Measurements from ENCODE around the gene AKR1C8.
"Not testable (repeated sequence)": the region's sequence is repeated elsewhere in the genome, so short reads cannot be mapped to it uniquely, and the experiment has no call there.

Gene AKR1C8

DNA sequence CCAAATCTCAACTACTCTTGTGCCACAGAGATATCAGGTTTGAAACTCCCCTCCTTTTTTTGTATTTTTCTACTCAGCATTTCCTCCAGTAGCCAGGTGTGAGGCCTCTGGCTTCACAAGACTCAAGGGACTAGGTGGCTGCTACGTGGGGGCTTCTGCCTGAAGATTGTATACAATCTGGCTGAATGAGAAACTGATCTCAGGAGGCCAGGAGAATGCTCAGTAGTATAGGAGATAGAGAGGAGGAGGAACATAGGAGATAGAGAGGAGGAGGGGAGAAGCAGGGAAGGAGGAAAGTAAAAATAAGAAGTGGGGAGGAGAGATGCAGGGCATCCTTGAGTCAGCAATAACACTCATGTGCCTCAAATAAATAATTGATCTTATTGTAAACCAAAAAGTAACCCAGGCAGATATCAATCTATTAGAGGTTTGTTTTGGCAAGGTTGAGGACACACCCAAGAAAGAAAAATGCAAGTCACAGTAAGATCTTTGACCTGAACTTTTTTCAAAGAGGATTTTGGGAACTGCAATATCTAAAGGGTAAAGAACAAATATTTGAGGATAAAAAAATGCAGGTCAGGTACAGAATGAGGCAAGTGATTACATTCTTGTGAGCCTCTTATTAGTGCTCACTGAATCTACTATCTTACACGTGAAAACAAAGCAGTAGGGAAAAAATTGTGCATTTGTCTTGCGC, 36.8 kb downstream of the AKR1C8 start:
- no peak for TF ChIP-seq CTCF (IDR thresholded peaks at IDR 0.05; ENCODE audit: low read depth, low read length)

GRCh38 chr10:5147255-5147980, 37.5 kb downstream of the AKR1C8 start:
- DNase-seq (ENCODE audit: low read depth in 2 of 2): peak in 1 of 2 donors; percentile 6
- no peak for TF ChIP-seq CTCF (IDR thresholded peaks at IDR 0.05; ENCODE audit: low read depth, low read length)
- H3K4me3 ChIP-seq (replicated peaks in 1 of 2; ENCODE audit: low read depth in 2 of 2, low read length in 2 of 2): no peak overlapping the region

More for the DNA sequence above, 36.8 kb downstream of the AKR1C8 start:
- no peak overlapping the region for H3K4me3 ChIP-seq (replicated peaks in 1 of 2; ENCODE audit: low read depth in 2 of 2, low read length in 2 of 2)
- DNase-seq (ENCODE audit: low read depth in 2 of 2): no peak

DNA sequence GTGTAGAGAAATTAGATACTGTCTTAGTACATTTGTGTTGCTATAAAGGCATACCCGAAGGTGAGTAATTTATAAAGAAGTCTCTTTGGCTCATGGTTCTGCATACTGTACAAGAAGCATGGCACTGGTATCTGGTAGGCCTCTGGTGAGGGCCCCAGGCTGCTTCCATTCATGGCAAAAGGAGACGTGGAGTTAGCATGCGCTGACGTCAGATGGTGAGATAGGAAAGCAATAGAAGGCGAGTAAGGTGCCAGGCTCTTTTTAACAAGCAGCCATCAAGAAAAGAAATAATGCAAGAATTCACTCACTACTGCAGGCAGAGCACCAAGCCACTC, 38.1 kb downstream of the AKR1C8 start:
- DNase-seq (ENCODE audit: low read depth in 2 of 2): no peak
- no peak for TF ChIP-seq CTCF (IDR thresholded peaks at IDR 0.05; ENCODE audit: low read depth, low read length)
- H3K4me3 ChIP-seq (replicated peaks in 1 of 2; ENCODE audit: low read depth in 2 of 2, low read length in 2 of 2): no peak overlapping the region

DNA sequence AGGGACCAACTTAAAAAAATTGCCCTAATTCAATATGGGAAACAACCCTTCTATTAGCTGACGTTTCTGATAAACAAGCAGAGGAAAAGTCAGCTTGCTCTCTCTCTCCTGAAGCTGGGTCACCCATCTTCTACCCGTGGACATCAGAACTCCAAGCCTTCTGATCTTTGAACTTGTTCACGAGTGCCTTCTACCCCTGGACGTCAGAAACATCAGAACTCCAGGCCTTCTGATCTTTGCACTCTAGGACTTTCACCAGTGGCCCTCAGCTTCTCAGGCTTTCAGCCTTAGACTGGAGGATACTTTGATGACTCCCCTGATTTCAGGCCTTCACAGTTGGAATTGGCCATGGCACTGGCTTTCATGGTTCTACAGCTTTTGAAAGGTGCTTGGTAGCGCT, 41.8 kb downstream of the AKR1C8 start:
- no peak overlapping the region for H3K4me3 ChIP-seq (replicated peaks in 1 of 2; ENCODE audit: low read depth in 2 of 2, low read length in 2 of 2)
- TF ChIP-seq CTCF (IDR thresholded peaks at IDR 0.05; ENCODE audit: low read depth, low read length): no peak
- no peak for DNase-seq (ENCODE audit: low read depth in 2 of 2)

DNA sequence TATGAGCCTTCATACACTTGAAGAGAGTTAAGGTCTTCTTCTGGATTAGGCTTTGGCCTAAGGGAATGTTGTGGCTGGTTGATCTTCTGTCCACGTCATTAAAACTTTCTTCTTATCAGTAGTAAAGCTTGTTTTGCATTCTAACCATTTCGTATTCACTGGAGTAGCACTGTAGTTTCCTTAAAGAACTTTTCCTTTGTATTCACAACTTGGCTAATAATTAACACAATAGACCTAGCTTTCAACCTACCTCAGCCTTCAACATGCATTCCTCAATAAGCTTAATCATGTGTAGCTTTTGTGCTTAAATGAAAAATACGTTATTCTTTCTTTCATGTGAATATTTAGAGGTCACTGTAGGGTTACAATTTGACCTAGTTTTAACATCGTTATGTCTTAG, 42.8 kb downstream of the AKR1C8 start:
- TF ChIP-seq CTCF (IDR thresholded peaks at IDR 0.05; ENCODE audit: low read depth, low read length): no peak
- H3K4me3 ChIP-seq (replicated peaks in 1 of 2; ENCODE audit: low read depth in 2 of 2, low read length in 2 of 2): no peak overlapping the region
- DNase-seq (ENCODE audit: low read depth in 2 of 2): no peak

- DNase-seq (ENCODE audit: low read depth in 2 of 2); H3K4me3 ChIP-seq (replicated peaks in 1 of 2; ENCODE audit: low read depth in 2 of 2, low read length in 2 of 2): not testable (repeated sequence)
These were observed 47.3 kb downstream of the AKR1C8 start for GRCh38 chr10:5137699-5138098.

- DNase-seq (ENCODE audit: low read depth in 2 of 2): no peak
- H3K4me3 ChIP-seq (replicated peaks in 1 of 2; ENCODE audit: low read depth in 2 of 2, low read length in 2 of 2): no peak overlapping the region
- no peak for TF ChIP-seq CTCF (IDR thresholded peaks at IDR 0.05; ENCODE audit: low read depth, low read length)
These were observed 48.4 kb downstream of the AKR1C8 start for GRCh38 chr10:5136468-5137087.
